Keratinocyte (primary cell): Measurements from ENCODE around the gene PERCC1. TPM values are rescaled to one million over a fixed set of nuclear protein-coding genes. Genes with fewer than 3 reads are reported as not detected.

ENCODE experiments used
- DNase-seq: peaks from one replicate; pipeline ENCODE4 v3.0.0-alpha.2; 2011; ENCODE audit warnings: low read depth, missing footprints, low spot score
- FAIRE-seq: peaks from 2 replicates; lab custom pipeline; 2011; peaks lifted over from hg19 to GRCh38; lab: Jason Lieb, UNC
- H2AFZ ChIP-seq: 2 replicates; pipeline ENCODE4 v1.6.0; 2012; ENCODE audit warnings: low read length, control low read depth, inconsistent platforms; ENCODE audit not compliant: control insufficient read depth
- H3K27ac ChIP-seq: 2 replicates; pipeline ENCODE4 v1.5.1; 2011; ENCODE audit warnings: low read length; ENCODE audit not compliant: control insufficient read depth, insufficient read depth
- H3K27me3 ChIP-seq: 3 replicates; pipeline ENCODE4 v1.6.0; 2011; ENCODE audit warnings: low read length; ENCODE audit not compliant: control insufficient read depth, insufficient read depth; ENCODE audit errors: extremely low read depth
- H3K36me3 ChIP-seq, 2 experiments: 2 replicates in 1 of 2; 3 replicates in 1 of 2; pipeline ENCODE4 v1.5.1; 2011; ENCODE audit warnings: low read length in 2 of 2, mild to moderate bottlenecking in 1 of 2; ENCODE audit not compliant: control insufficient read depth in 2 of 2, insufficient read depth in 2 of 2; ENCODE audit errors: extremely low read depth in 1 of 2
- H3K4me1 ChIP-seq: 3 replicates; pipeline ENCODE4 v1.5.1; 2011; ENCODE audit warnings: low read length; ENCODE audit not compliant: control insufficient read depth, insufficient read depth; ENCODE audit errors: extremely low read depth
- H3K4me2 ChIP-seq: 3 replicates; pipeline ENCODE4 v1.6.0; 2011; ENCODE audit warnings: low read depth, low read length; ENCODE audit not compliant: control insufficient read depth, insufficient read depth; ENCODE audit errors: extremely low read depth
- H3K4me3 ChIP-seq, 3 experiments: fragments of 200-600 bp in 1 of 3; sonication (generic) in 1 of 3; 2 replicates in 2 of 3; 3 replicates in 1 of 3; pipeline ENCODE4 v1.5.1; 2011 to 2016; ENCODE audit warnings: low read length in 3 of 3, mild to moderate bottlenecking in 3 of 3, control low read depth in 2 of 3, inconsistent platforms in 1 of 3, low read depth in 1 of 3, mixed read lengths in 1 of 3, mixed run types in 1 of 3, moderate library complexity in 1 of 3; ENCODE audit not compliant: control insufficient read depth in 2 of 3, insufficient read depth in 2 of 3; ENCODE audit errors: extremely low read depth in 1 of 3
- H3K79me2 ChIP-seq: 2 replicates; pipeline ENCODE4 v1.6.0; 2012; ENCODE audit warnings: low read length; ENCODE audit not compliant: control insufficient read depth, insufficient read depth
- H3K9ac ChIP-seq: 3 replicates; pipeline ENCODE4 v1.6.0; 2011; ENCODE audit warnings: low read length; ENCODE audit not compliant: control insufficient read depth, insufficient read depth; ENCODE audit errors: extremely low read depth
- H3K9me1 ChIP-seq: 3 replicates; pipeline ENCODE4 v1.6.0; 2011; ENCODE audit warnings: low read length; ENCODE audit not compliant: control insufficient read depth, insufficient read depth; ENCODE audit errors: extremely low read depth
- H3K9me3 ChIP-seq: 2 replicates; pipeline ENCODE4 v1.5.1; 2012; ENCODE audit warnings: low read depth, low read length; ENCODE audit not compliant: control insufficient read depth
- H4K20me1 ChIP-seq: 3 replicates; pipeline ENCODE4 v1.6.0; 2011; ENCODE audit warnings: low read length; ENCODE audit not compliant: control insufficient read depth, insufficient read depth; ENCODE audit errors: extremely low read depth
- EZH2 ChIP-seq: IDR thresholded peaks from one replicate; pipeline ENCODE4 v1.6.1; 2012; ENCODE audit warnings: inconsistent platforms, mild to moderate bottlenecking, low read length, moderate library complexity
- dilution Hi-C: fragments of 300-500 bp; cut with MboI; formaldehyde crosslinking; loops from one replicate; pipeline ENCODE4 v1.7.0; 2020; ENCODE audit warnings: low sequenced_read_pairs; ENCODE audit not compliant: extremely low pct_ligation_motif_present
- polyA plus RNA-seq, 5 experiments: library from polyadenylated mRNA; depleted of rRNA in 3 of 5; stranded (reverse) in 3 of 5; stranded (forward) in 1 of 5; unstranded in 1 of 5; fragments of >200 nt; gene quantifications; 1 replicate in 1 of 5; 2 replicates in 3 of 5; 3 replicates in 1 of 5; pipeline versions ENCODE4 v1.2.1 to v1.2.3, GENCODE V29; 2011 to 2012; ENCODE audit warnings: missing spikeins in 2 of 5, low read depth in 1 of 5, low replicate concordance in 1 of 5
- TF ChIP-seq, protein P1 (sequence below), 3 experiments: IDR thresholded peaks in 1 of 3; conservative IDR thresholded peaks in 1 of 3; optimal IDR thresholded peaks in 1 of 3; 2 replicates in 2 of 3; 3 replicates in 1 of 3; pipeline versions ENCODE3 to v1.5.1; 2011; ENCODE audit warnings: low read length in 3 of 3, mild to moderate bottlenecking in 3 of 3, moderate library complexity in 2 of 3, control low read depth in 1 of 3, inconsistent platforms in 1 of 3; ENCODE audit not compliant: insufficient read depth in 2 of 3; ENCODE audit errors: extremely low read depth in 1 of 3

The PERCC1 gene
- polyA plus RNA-seq, 1 donor (not counting 4 experiments of a cell fraction or from before 2014, with no cell fraction given) = not detected

GRCh38 chr16:1433756-1434155 is 2.9 kb downstream of the PERCC1 start:
- FAIRE-seq = no peak

GRCh38 chr16:1434644-1435592 is 4.0 kb downstream of the PERCC1 start:
- no peaks in the 10 kb centered on the region for H3K9me3 ChIP-seq
- H3K36me3 ChIP-seq = no peaks in the 10 kb centered on the region
- H3K9ac ChIP-seq = no peak overlapping the region
- no peak for DNase-seq
- no peak overlapping the region for H3K4me2 ChIP-seq
- H2AFZ ChIP-seq = no peak overlapping the region
- H3K9me1 ChIP-seq = no peaks in the 10 kb centered on the region
- H3K27ac ChIP-seq = no peak overlapping the region
- dilution Hi-C loops = no loop called here
- no peaks in the 10 kb centered on the region for H3K4me1 ChIP-seq
- no peaks in the 10 kb centered on the region for H4K20me1 ChIP-seq
- TF ChIP-seq, protein P1, sequence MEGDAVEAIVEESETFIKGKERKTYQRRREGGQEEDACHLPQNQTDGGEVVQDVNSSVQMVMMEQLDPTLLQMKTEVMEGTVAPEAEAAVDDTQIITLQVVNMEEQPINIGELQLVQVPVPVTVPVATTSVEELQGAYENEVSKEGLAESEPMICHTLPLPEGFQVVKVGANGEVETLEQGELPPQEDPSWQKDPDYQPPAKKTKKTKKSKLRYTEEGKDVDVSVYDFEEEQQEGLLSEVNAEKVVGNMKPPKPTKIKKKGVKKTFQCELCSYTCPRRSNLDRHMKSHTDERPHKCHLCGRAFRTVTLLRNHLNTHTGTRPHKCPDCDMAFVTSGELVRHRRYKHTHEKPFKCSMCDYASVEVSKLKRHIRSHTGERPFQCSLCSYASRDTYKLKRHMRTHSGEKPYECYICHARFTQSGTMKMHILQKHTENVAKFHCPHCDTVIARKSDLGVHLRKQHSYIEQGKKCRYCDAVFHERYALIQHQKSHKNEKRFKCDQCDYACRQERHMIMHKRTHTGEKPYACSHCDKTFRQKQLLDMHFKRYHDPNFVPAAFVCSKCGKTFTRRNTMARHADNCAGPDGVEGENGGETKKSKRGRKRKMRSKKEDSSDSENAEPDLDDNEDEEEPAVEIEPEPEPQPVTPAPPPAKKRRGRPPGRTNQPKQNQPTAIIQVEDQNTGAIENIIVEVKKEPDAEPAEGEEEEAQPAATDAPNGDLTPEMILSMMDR (optimal IDR thresholded peaks at IDR 0.05 in 1 of 3, IDR thresholded peaks at IDR 0.05 in 1 of 3, conservative IDR thresholded peaks at IDR 0.05 in 1 of 3; ENCODE audit: extremely low read depth in 1 of 3, insufficient read depth in 2 of 3, low read length in 3 of 3) = no peak
- no peaks in the 10 kb centered on the region for H3K27me3 ChIP-seq
- H3K79me2 ChIP-seq = no peaks in the 10 kb centered on the region
- H3K4me3 ChIP-seq = no peak overlapping the region
- FAIRE-seq = no peak

More at GRCh38 chr16:1433756-1434155, 2.9 kb downstream of the PERCC1 start:
- Histone ChIP-seq H3K27ac (no peak overlapping the region), H3K4me2 (no peak overlapping the region), H3K36me3 (no peaks in the 10 kb centered on the region), H3K9me1 (no peaks in the 10 kb centered on the region), H3K4me3 (no peak overlapping the region), H3K9me3 (no peaks in the 10 kb centered on the region), H3K79me2 (no peaks in the 10 kb centered on the region), H3K4me1 (no peaks in the 10 kb centered on the region), H3K9ac (no peak overlapping the region), H3K27me3 (no peaks in the 10 kb centered on the region), H2AFZ (no peak overlapping the region), H4K20me1 (no peaks in the 10 kb centered on the region)
- dilution Hi-C loops = no loop called here
- no peak for DNase-seq
- TF ChIP-seq EZH2 = no peak
- TF ChIP-seq, protein P1 (optimal IDR thresholded peaks at IDR 0.05 in 1 of 3, IDR thresholded peaks at IDR 0.05 in 1 of 3, conservative IDR thresholded peaks at IDR 0.05 in 1 of 3; ENCODE audit: extremely low read depth in 1 of 3, insufficient read depth in 2 of 3, low read length in 3 of 3) = no peak
